Embryonic facial prominence (tissue), 1 donor: ENCODE data around the gene CAP2.
"Not testable (repeated sequence)": the region's sequence is repeated elsewhere in the genome, so short reads cannot be mapped to it uniquely, and the experiment has no call there.

Experiments used
- DNase-seq: peaks from one replicate; pipeline ENCODE4 v3.0.0-alpha.2; 2016; ENCODE audit errors: extremely low spot score

Gene CAP2

DNA sequence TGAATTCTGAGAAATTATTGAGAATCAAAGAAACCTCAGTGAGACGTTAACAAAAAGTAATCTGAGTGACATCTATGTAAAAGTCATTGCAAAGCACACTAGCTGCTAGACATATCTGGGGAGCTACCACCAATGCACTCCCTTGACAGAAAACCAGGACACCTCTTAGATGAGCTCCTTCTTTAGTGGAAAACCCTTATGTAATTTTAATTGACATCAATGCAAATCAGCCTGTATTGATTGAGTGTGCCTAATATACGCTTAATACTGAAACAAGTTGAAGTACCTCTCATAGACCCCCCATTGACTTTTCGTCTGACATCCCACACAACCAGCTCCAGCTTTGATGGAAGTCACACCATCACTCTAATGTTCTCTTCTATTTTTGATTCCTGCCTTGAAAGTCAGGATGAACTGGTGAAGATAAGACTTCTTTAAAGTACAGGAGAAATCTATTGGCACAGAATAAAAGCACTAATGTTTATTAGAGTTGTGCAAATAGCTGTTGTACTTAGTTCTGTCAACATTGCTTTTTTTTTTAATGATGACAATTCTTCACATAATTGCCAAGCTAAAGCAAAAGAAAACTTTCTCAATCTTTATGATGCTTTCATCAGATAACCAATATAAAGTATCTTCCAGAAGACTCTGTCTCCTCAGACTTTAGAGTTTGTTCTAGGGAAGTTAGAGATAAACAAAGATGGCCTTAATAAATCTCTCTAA lies 108.7 kb downstream of the CAP2 start:
- no peak for DNase-seq

DNA sequence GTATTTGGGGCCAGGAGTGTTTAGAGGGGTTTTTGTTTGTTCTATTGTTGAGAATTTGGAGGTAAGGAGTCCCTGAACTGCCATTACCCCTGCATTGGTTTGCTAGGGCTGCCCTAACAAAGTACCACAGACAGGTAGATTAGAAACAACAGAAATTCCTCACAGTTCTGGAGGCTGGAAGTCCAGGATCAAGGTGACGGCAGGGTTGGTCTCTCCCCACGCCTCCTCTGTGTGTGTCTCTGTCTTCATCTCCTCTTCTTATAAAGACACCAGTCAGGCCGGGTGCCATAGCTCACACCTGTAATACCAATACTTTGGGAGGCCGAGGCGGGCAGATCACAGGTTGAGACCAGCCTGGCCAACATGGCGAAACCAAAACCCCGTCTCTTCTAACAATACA lies 109.7 kb downstream of the CAP2 start:
- no peak for DNase-seq

DNA sequence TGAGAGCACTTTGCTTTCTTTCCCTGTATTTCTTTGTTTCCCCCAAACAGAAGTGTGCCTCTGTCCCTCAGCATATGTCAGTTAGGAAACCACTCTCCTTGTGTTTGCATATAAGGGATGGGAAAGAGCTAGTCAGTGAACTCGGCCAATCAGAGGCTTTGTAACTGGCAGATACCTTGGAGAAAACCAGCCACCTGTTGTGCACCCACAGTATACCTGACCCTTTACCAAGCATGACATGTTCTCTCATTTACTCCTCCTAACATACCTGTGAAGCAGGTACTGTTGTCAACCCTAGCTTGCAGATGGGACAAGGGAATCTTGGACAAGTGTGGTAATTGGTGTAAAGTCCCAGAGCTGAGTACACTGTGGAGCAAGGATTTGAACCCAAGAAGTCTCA lies 110.6 kb downstream of the CAP2 start:
- no peak for DNase-seq

DNA sequence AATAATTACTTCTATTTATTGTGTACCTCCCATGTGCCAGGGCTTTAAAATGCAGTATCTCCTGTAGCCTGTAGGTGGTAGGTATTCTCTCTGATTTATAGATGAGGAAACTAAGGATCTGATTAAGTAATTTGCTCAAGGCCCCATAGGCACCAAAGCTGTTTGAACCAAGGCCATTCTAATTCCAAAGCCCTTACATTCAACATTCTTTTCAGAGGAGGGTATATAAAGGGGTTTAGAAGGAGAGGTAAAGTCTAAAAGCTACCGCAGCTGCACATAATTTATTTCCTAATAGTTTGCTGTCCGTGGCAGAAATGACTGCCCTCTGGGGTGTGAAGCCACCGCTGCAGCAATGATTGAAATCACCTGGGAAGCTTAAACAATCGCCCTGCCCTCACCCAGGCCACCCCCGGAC lies 111.7 kb downstream of the CAP2 start:
- no peak for DNase-seq

DNA sequence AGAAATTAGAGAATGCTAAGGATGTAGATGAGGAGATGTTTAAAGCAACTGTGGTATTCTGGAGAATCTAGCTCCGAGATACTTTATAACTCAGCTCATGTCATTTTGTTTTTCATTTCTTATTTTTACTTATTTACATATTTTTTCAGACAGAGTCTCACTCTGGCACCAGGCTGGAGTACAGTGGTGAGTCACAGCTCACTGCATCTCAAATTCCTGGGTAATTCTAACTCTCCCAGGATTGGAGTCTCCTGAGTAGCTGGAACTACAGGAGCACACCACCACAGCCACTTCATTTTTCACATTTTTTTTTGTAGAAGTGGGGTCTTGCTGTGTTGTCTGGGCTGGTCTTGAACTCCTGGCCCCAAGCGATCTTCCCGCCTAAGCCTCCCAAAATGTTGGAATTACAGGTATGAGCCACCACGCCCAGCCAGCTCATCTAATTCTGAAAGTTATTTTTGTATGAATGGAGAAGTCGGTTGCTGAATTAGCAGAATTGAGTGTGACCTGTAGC lies 112.4 kb downstream of the CAP2 start:
- DNase-seq: no peak

DNA sequence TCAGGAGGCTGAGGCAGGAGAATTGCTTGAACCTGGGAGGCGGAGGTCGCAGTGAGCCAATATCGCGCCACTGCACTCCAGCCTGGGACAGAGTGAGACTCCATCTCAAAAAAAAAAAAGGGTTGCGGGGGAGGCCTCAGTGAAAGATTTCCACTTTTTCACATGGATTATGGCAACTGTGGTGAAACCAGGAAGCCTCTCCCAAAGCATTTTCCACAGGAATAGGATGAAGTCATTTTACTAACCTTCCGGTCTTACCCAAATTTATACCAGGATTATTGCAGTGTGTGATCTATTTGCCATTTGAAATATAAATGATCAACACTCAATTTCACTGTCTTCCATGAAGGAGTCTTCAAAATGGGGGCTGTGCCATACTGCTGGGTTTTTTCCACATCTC lies 113.1 kb downstream of the CAP2 start:
- DNase-seq: no peak

DNA sequence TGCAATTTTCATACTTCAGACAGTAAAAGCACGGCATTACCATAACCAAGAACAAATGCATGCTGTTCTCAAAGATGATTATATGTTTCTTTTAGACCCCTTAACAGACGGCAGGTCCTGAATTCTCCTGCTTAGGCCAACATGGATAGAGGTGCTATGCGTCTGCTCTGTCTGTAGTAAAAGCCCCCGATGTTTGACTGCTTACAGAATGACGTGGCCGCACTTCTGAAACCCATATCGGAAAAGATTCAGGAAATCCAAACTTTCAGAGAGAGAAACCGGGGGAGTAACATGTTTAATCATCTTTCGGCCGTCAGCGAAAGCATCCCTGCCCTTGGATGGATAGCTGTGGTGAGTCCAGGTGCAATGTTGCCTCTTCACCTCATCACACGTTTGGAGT lies 113.6 kb downstream of the CAP2 start:
- DNase-seq: no peak

DNA sequence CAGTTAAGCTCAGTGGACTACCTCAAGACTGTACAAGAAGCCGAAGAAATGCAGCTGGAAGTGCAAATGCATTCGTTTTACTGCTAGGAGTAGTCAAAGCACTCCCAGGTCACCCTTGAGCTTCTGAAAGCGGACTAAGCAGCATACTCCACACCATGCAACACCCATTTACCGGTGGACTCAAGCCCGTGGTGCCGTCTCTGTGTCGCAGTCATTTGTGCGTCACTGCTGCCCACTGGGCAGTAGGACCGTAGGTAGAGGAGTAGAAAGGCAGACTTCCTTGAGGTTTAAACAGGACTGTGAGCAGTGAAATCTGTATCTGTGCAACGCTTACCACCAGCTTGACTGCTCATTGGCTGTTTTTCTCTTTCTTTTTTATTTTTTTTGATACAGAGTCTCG lies 117.7 kb downstream of the CAP2 start:
- no peak for DNase-seq

DNA sequence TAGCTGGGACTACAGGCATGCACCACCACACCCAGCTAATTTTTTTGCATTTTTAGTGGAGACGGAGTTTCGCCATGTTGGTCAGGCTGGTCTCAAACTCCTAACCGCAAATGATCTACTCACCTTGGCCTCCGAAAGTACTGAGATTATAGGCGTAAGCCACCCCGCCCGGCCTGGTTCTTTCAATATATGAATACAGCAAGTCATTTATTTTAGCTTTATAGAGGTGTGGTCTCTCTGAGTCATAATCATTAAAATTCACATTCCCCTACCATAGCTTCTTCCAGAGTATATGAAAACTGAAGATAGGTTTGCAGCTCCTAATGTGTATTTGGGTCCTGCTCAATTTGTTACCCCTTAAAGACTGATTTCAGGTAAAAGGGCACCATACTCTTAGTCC lies 118.2 kb downstream of the CAP2 start:
- no peak for DNase-seq

DNA sequence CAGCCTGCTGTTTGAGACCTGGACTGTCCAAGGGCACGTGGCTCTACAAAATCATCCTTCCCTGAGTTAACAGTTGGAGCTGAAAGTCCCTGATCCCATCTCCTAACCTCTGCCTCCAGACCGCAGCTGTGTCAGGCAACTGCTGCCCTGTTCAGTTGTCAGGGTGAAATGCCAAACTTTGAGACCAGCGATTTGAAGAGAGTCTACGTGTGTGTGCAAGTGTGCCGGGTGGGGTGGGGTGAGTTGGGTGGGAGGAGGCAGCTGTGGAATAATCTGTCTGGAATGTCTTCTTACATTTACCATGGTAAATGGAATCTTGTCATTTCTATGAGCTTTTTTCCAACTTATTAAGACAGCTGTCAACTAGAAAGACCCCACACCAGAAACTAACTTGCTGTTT lies 125.7 kb downstream of the CAP2 start:
- no peak for DNase-seq

DNA sequence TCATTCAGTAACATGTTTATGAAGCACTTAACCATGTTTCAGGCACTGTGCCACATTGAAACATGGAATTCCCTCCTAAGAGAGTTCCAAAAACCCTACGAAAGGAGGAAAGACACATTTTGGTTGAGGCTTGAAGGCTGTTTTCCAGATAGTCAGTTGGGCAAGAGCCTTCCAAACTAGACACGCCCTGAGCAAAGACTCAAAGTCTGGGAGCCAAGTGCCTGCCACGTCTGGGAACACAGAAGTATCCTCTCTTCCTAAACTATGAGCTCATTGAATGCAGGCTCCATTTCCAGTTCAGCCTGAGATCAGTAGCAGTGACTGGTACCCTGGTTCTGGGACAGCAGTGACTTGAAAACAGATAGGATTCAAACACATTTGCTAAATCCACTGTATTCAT lies 132.2 kb downstream of the CAP2 start:
- DNase-seq: no peak

DNA sequence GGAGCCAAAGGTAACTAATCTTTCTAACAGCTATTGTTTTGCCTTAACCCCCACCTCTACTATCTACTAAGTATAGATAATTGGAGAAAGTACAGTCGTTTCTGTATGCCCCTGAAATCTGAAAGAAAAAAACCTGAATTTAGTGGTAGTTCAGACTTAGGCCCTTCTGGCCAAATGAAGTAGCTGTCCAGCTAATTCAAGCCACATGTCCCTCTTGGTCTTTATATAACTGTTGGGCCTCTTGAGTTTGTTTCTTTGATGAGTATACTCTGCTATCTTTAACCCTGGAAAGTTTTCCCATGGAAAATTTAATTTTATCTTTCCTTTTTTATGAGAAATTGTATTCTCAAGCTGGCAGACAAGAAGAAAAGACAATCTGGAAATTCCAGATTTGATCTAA lies 133.7 kb downstream of the CAP2 start:
- DNase-seq: no peak

DNA sequence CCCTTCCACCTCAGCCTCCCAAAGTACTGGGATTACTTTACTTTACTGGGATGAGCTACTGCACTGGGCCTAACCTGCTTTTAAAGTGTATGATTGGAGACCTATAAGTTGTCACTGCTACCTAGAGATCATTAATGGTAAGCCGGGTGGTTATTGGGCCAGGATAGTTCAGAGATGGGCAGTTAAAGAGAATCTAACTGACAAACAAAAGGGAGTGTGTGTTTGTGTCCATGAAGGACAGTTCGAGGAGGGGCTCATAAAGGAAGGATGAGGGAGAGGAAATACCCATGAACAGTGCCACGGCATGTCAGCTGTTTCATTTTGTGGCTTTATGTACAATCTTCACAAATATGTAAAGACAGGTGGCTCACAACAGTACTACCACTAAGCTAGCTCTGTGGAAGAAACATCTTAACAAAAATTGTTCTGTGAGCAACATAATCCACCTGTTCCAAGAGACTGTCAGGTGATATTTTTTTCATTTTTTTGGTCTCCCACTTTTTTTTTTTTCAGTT lies 137.0 kb downstream of the CAP2 start:
- no peak for DNase-seq

DNA sequence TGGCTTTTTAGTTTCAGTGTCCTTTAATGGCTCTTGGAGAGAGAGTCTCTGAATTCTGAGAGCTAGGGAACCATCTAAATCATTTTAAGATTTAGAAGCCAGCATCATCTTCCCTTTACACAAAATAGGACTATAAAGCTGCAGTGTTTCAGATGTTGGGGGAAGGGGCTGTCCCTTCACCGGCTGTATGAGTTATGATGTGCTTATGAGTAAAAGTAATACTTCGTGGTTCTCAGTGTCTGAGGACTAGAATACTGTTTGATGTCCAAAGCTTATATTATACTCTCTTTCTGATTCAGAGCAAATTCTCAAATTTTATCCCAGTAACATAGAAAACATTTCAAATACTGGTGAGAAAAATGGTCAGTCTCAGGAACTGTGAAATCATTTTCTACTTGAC lies 143.2 kb downstream of the CAP2 start:
- DNase-seq: no peak

DNA sequence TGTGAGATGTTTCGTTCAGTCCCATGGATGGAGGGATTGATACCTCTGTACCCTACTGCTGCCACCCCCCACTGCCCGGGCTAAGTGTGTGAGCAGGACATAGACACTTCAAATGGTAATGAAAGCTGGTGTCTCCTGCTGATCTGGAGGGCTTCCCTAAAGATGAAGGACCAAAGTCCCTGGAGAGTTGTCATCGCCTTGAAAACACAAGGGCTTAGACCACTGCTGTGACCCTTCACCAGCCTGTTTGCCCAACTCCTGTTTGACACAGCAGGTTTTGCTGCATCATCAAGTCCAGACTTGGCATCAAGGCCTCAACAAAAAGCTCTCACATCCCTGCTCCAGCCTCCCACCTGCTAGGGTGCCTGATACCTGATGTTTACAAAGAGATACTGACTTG lies 148.8 kb downstream of the CAP2 start:
- DNase-seq: no peak

DNA sequence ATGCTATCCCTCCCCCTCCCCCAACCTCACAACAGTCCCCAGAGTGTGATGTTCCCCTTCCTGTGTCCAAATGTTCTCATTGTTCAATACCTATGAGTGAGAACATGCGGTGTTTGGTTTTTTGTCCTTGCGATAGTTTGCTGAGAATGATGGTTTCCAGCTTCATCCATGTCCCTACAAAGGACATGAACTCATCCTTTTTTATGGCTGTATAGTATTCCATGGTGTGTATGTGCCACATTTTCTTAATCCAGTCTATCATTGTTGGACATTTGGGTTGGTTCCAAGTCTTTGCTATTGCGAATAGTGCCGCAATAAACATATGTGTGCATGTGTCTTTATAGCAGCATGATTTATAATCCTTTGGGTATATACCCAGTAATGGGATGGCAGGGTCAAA lies 152.3 kb downstream of the CAP2 start:
- not testable (repeated sequence) for DNase-seq

DNA sequence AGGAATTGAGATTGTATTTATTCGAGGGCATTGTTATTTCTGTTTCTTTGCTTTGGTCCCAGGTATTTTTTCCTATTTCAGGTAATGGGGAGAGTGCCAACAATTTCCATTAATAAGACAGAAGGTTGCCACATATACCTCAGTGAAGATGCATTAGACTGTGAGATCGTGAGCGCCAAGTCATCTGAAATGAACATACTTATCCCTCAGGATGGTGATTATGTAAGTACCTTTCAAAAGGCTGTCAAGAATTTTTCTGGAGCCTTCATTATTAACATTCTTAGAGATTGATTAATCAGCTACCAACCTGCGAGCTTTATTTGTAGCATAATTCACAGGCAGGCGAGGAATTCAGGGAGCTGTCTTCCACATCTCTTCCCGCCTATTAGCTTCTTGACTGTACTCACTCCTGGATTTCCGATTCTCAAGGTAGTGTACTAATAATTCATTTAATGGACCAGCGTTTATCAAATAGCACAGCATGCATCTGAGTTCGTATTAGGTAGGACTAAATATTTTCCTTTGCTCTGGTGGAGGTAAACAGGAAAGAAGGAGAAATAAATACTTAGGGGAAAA lies 158.1 kb downstream of the CAP2 start:
- no peak for DNase-seq

DNA sequence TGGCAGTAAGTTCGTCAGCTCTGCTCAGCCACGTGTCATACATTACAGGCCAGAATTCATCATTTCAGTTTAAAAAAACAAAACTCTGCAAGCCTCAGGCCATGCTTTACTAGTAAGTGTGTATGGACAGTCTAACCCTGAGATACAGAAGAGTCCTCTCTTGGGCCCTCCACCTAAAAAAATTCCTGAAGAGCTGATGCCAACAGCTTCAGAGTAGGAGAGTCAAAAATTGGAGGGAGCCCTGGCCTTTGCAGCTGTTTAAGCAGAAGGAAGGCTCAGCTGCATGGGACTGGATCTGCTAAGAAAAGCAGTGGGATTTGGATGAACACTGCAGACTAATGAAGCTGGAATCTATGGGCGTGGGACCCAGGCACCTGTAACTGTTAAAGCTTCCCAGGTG lies 159.5 kb downstream of the CAP2 start:
- DNase-seq: no peak

DNA sequence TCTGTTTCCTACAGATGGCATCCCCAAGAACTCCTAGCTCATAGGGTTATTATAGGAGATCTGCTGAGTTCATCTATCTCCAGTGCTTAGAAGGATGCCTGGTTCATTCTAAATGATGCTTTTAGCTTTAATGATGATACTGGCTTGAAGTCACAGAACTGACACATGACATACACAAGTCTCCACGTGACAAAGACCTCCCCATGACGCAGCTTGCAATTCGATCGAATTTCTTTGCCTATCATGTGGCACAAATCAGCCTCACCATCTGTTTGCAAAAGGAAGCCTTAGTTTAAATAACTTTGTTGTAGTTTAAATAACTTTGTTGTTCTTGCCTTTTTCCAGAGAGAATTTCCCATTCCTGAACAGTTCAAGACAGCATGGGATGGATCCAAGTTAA lies 162.6 kb downstream of the CAP2 start:
- no peak for DNase-seq

DNA sequence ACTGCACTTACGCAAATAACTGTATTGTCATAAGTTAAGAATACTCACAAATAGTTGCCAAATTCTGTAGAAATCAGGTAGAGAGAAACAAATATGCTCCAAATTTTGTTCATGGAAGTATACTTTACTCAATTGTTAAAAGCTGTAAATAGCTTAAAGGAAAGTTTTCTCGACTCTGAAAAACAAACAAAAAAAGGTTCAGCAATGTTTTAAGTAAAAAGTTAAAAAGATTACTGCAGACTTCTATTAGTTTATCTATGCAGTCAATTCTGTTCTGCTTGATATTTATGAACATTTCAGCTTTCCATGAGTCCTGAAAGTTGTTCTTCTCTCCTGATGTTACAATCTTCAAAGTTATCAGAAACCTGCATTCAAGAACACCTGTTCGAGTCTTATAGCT lies 169.2 kb downstream of the CAP2 start:
- no peak for DNase-seq

DNA sequence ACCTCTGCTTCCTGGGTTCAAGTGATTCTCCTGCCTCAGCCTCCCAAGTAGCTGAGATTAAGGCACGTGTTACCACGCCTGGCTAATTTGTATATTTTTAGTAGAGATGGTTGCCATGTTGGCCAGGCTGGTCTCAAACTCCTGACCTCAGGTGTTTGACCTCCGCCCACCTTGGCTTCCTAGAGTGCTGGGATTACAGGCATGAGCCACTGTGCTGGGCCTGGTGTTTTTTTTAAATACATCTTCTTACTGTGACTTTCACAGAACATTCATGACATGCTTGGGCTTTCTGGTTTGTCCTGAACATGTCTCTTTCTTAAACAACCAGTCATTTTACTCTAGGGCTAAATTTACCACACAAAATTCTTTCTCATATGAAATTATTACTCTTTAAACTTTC lies 172.0 kb downstream of the CAP2 start:
- DNase-seq: no peak

DNA sequence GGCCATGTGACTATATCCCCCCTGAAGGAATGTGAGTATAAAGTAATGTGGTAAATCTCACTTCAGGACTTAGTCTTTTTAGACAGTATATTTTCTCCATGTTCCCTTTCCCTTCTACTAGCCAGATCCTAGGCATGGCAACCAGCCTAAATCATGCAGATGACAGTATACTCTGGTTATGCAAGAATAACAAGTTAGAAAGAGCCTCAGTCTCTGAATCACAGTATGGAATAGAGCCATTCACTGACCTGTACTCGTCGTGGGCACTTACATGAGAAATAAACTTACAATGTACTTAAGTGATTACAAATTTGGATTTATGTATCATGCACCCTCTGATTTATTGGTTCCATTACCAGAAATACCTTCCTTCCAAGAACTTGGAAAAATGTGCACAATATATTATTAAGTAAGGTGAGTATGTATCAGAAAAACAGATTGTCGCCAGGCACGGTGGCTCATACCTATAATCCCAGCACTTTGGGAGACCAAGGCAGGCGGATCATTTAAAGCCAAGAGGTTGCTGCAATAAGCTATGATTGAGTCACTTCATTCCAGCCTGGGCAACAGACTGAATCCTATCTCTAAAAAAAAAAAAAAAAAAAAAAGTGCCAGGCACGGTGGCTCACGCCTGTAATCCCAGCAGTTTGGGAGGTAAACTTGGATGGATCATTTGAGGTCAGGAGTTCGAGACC lies 181.6 kb downstream of the CAP2 start:
- no peak for DNase-seq

DNA sequence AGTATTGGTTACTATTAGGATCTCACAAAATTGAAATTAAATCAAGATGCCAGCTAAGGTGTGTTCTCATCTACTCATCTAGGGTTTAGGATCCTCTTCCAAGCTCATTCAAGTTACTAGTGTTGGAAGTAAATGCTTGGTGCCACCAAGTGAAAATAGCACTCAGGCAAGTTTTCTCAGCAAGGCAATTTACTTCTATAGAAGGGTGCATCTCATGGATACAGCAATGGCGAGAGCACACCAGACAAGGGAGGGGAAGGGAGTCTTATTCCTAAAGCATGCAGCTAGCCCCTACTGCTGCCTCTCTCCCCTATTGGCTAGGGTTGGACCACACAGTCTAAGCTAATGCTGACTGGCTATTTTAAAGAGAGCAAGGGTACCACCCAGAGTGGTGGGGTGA lies 183.7 kb downstream of the CAP2 start:
- no peak for DNase-seq
